NCI-H128 (cell line): ENCODE data around the gene ZDHHC17.

Experiments
- DNase-seq: peaks from one replicate; lab custom pipeline; 2025; ENCODE audit not compliant: unreplicated experiment; lab: John Stamatoyannopoulos, UW

The ZDHHC17 gene

GRCh38 chr12:76876696-76877229 is 112.8 kb downstream of the ZDHHC17 start:
- no peak for DNase-seq

- DNase-seq: no peak
These were observed 114.4 kb downstream of the ZDHHC17 start for GRCh38 chr12:76878099-76878898.

GRCh38 chr12:76878899-76879709 is 115.2 kb downstream of the ZDHHC17 start, which contains the start of gene CSRP2:
TSS of gene CSRP2 (minus strand) at chr12:76879019. CDS start at chr12:76866260, 12,759 bp downstream.
- DNase-seq: peak; percentile 92

- no peak for DNase-seq
These were observed 116.0 kb downstream of the ZDHHC17 start for GRCh38 chr12:76879710-76880518.

- DNase-seq: no peak
These were observed 116.7 kb downstream of the ZDHHC17 start for GRCh38 chr12:76880519-76881023.

- no peak for DNase-seq
These were observed 117.2 kb downstream of the ZDHHC17 start for GRCh38 chr12:76881142-76881541.

GRCh38 chr12:76882367-76882766 is 118.5 kb downstream of the ZDHHC17 start:
- no peak for DNase-seq

GRCh38 chr12:76883151-76883550 is 119.2 kb downstream of the ZDHHC17 start:
- no peak for DNase-seq

- no peak for DNase-seq
These were observed 119.9 kb downstream of the ZDHHC17 start for GRCh38 chr12:76883811-76884210.

- DNase-seq: no peak
These were observed 124.9 kb downstream of the ZDHHC17 start for GRCh38 chr12:76888775-76889174.

GRCh38 chr12:76890151-76891143 is 126.5 kb downstream of the ZDHHC17 start:
- no peak for DNase-seq

- DNase-seq: no peak
These were observed 127.7 kb downstream of the ZDHHC17 start for GRCh38 chr12:76891609-76892008.

- DNase-seq: no peak
These were observed 131.9 kb downstream of the ZDHHC17 start for GRCh38 chr12:76895796-76896195.

- no peak for DNase-seq
These were observed 132.4 kb downstream of the ZDHHC17 start for GRCh38 chr12:76896274-76896673.

- DNase-seq: no peak
These were observed 134.5 kb downstream of the ZDHHC17 start for GRCh38 chr12:76898442-76898841.

GRCh38 chr12:76899522-76899921 is 135.6 kb downstream of the ZDHHC17 start:
- DNase-seq: no peak

GRCh38 chr12:76901628-76902380 is 137.9 kb downstream of the ZDHHC17 start:
- DNase-seq: no peak
